Rectal smooth muscle tissue (tissue), 1 donor: ENCODE results near the gene MCAM.

Source experiments
- H3K27ac ChIP-seq: one replicate; pipeline ENCODE4 v1.7.0; 2013; ENCODE audit warnings: low read depth, low read length, inconsistent platforms
- H3K27me3 ChIP-seq: one replicate; pipeline ENCODE4 v1.7.0; 2013; ENCODE audit warnings: low read length; ENCODE audit not compliant: control insufficient read depth, insufficient read depth
- H3K36me3 ChIP-seq: one replicate; pipeline ENCODE4 v1.7.0; 2013; ENCODE audit warnings: low read length; ENCODE audit not compliant: control insufficient read depth, insufficient read depth
- H3K4me1 ChIP-seq: one replicate; pipeline ENCODE4 v1.7.0; 2013; ENCODE audit warnings: low read length; ENCODE audit not compliant: control insufficient read depth, insufficient read depth
- H3K4me3 ChIP-seq: one replicate; pipeline ENCODE4 v1.7.0; 2013; ENCODE audit warnings: low read length
- H3K9ac ChIP-seq: one replicate; pipeline ENCODE4 v1.7.0; 2013; ENCODE audit warnings: low read length

Gene MCAM

GRCh38 chr11:119316729-119317591, at the start of gene MCAM:
Gene MCAM (minus strand): TSS chr11:119317130. CDS start chr11:119317101, 29 bp downstream.
- Histone ChIP-seq H3K36me3 (peaks cover 15% of the 10 kb centered on the region), H3K4me1 (peaks cover 43% of the 10 kb centered on the region), H3K4me3 (peak within 1 kb of the TSS; percentile 56), H3K27ac (peak within 1 kb of the TSS; percentile 91), H3K9ac (peak within 1 kb of the TSS; percentile 49), H3K27me3 (peaks cover 3% of the 10 kb centered on the region)

DNA sequence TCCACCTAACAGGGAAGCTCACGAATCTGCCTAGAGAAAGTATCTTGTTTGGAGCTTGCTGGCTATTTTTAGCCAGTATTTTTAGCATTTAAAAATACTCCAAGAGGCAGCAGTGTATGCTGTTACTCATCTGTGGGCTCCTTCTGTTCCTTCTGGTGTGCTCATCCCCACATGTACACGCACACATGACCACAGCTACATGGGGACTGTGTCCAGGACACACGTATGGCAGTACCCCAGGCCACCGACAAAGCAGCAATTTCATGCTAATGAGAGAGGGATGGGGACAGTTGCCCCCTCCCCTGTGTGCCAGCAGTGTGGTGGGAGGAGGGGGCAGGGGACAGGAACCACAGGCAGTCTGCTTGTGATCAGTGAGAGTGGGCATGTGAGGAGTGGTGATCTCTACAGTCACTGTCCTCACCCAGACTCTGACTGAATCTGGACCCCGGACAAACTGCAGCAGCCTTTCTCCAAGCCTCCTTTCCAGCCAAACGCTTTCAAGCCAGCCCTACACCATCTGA, 48.2 kb upstream of the MCAM start:
- Histone ChIP-seq H3K4me1 (peaks cover 23% of the 10 kb centered on the region), H3K36me3 (no peaks in the 10 kb centered on the region), H3K27me3 (no peaks in the 10 kb centered on the region), H3K27ac (peak overlapping the region; percentile 51), H3K4me3 (peak overlapping the region; percentile 35), H3K9ac (no peak overlapping the region)

DNA sequence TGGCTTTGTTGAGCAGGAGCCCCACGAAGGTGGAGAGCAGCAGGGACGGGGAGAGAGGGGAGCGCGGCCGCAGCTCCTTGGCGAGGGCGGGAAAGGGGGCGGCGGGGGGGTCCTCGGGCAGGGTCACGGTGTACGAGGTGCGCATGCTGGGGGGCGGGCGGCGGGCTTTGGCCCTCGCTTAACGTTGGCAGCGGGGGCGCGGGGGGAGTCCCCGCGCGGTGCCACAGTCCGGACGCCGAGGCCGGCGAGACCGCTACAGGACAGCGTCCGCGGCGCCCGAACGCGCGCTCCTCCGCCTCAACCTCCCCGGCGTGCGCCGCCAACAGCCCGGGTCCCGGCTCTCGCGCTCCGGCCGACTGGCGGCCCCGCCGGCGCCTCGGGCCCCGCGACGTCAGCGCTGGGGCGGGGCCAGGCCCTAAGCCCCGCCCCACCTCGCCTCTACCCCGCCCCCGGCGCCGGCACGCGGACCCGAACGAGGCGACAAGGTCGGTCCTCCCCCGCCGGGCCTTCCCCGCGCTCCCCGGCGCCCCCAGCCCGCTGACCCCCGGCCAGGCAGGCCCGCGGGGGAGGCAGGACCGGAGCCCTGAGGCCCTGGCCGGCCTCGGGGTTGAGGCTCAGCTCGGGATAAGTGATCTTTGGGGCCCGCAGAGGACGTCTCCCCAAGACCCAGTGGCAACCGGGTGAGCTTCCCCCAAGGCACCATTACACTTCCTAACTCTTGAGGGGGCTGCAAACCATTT, 47.1 kb upstream of the MCAM start:
- peak overlapping the region; percentile 41 for H3K4me3 ChIP-seq
- H3K36me3 ChIP-seq: no peaks in the 10 kb centered on the region
- H3K27me3 ChIP-seq: no peaks in the 10 kb centered on the region
- H3K9ac ChIP-seq: no peak overlapping the region
- no peak overlapping the region for H3K27ac ChIP-seq
- H3K4me1 ChIP-seq: peaks cover 23% of the 10 kb centered on the region

- Histone ChIP-seq H3K27me3 (no peaks in the 10 kb centered on the region), H3K27ac (no peak overlapping the region), H3K4me1 (peaks cover 20% of the 10 kb centered on the region), H3K4me3 (peak overlapping the region; percentile 41), H3K9ac (no peak overlapping the region), H3K36me3 (peaks cover 3% of the 10 kb centered on the region)
These were observed 46.3 kb upstream of the MCAM start for GRCh38 chr11:119363081-119363850.

DNA sequence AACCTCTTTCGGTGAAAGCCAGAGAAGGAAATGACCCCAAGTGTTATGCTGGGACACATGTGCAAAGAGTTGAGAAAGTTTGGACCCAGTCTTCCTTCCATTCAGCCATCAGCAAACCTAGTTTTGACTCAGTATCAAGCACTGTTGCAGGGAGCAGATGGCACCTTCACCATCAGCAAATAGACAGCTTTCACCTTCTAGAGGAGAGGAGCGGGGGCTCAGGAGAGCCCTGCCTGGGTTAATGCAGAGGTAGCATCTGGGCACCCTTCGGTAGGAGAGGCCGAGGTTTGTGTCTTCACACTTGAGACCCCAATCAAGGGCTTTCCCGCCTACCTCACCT, 45.8 kb upstream of the MCAM start:
- no peak overlapping the region for H3K9ac ChIP-seq
- H3K4me3 ChIP-seq: peak overlapping the region; percentile 41
- no peak overlapping the region for H3K27ac ChIP-seq
- H3K36me3 ChIP-seq: peaks cover 3% of the 10 kb centered on the region
- no peaks in the 10 kb centered on the region for H3K27me3 ChIP-seq
- peaks cover 16% of the 10 kb centered on the region for H3K4me1 ChIP-seq

DNA sequence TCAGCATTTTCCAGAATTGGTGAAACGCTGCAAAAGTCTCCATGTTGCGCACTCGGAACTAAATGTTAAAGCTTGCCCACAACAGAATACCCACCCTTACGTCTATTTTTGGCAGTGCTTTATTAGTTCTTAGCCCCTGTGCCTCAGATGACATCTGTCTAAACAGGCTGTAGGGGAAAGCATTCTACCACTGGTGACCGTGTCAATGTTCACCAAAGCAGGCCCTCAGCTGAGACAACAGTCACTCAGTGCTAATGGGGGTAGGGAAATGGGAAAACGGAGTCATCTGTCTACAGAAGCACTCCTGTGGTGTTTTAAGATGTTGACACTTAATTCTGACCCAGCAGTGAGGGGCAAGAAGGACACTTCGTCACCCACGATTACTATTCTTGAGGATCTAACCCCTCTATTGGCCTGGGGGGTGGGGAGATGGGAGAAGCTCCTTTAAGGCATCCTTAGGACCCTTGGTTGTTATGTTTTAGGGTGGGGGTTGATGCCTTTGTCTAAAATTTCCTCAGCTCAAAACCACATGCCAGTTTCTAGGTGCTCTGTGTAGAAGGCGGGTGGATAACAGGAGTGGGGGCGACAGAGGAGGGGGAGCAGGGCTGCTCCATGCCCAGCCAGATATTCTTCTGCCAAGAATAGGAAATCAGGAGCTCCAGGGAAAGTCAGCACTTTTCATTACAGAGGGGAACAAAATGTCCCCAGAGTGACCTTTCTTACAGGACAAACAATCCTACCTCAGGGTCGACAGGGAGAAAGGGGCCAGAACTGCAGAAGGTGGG, 45.2 kb upstream of the MCAM start:
- no peak overlapping the region for H3K27ac ChIP-seq
- H3K9ac ChIP-seq: no peak overlapping the region
- peaks cover 3% of the 10 kb centered on the region for H3K36me3 ChIP-seq
- H3K27me3 ChIP-seq: no peaks in the 10 kb centered on the region
- peak overlapping the region; percentile 6 for H3K4me3 ChIP-seq
- peaks cover 16% of the 10 kb centered on the region for H3K4me1 ChIP-seq

GRCh38 chr11:119361056-119361787, 44.3 kb upstream of the MCAM start:
- Histone ChIP-seq H3K36me3 (peaks cover 3% of the 10 kb centered on the region), H3K9ac (no peak overlapping the region), H3K27me3 (no peaks in the 10 kb centered on the region), H3K4me3 (no peak overlapping the region), H3K27ac (peak overlapping the region; percentile 27), H3K4me1 (peaks cover 11% of the 10 kb centered on the region)

GRCh38 chr11:119359365-119360214, 42.7 kb upstream of the MCAM start:
- no peak overlapping the region for H3K9ac ChIP-seq
- no peak overlapping the region for H3K27ac ChIP-seq
- peaks cover 3% of the 10 kb centered on the region for H3K4me1 ChIP-seq
- peaks cover 3% of the 10 kb centered on the region for H3K36me3 ChIP-seq
- H3K27me3 ChIP-seq: no peaks in the 10 kb centered on the region
- no peak overlapping the region for H3K4me3 ChIP-seq

DNA sequence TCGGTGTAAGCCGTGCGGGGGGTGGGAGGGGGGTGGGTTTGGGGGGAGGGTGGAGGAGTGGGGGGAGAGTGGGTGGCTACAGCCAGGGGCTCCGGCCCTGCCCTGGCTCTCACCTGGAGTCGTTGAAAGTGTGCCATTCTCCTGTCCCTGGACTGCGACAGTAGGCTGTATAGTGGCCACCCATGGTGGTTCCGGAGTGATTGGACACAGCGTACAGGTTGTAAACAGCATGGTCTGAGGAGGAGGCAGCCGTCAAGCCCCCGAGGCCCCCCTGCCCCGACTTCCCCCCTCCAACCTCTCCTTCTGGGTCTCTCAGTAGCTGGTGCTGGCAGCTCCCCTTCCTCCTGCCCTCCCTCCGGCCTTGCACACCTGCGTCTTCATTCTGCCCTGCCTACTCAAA, 40.1 kb upstream of the MCAM start:
- Histone ChIP-seq H3K27ac (no peak overlapping the region), H3K27me3 (no peaks in the 10 kb centered on the region), H3K4me1 (no peaks in the 10 kb centered on the region), H3K4me3 (peak overlapping the region; percentile 65), H3K36me3 (peaks cover 3% of the 10 kb centered on the region), H3K9ac (no peak overlapping the region)

- Histone ChIP-seq H3K4me1 (no peaks in the 10 kb centered on the region), H3K27me3 (no peaks in the 10 kb centered on the region), H3K9ac (peak overlapping the region; percentile 5), H3K27ac (no peak overlapping the region), H3K4me3 (peak overlapping the region; percentile 65), H3K36me3 (peaks cover 3% of the 10 kb centered on the region)
These were observed 39.6 kb upstream of the MCAM start for GRCh38 chr11:119356349-119357031.
